HuH-7 (cell line): ENCODE data around the gene BRD9.
"Not testable (repeated sequence)": the region's sequence is repeated elsewhere in the genome, so short reads cannot be mapped to it uniquely, and the experiment has no call there.

Experiments used
- DNase-seq: peaks from one replicate; pipeline ENCODE4 v3.0.0; 2011; ENCODE audit warnings: low spot score

Gene BRD9

GRCh38 chr5:843926-844325 lies 48.7 kb downstream of the BRD9 start:
- not testable (repeated sequence) for DNase-seq

- DNase-seq, result not testable (repeated sequence)
Measured at GRCh38 chr5:843371-843770, 49.2 kb downstream of the BRD9 start.

GRCh38 chr5:842402-843221 lies 50.0 kb downstream of the BRD9 start:
- DNase-seq, result not testable (repeated sequence)

GRCh38 chr5:841531-842401 lies 50.8 kb downstream of the BRD9 start:
- DNase-seq, result not testable (repeated sequence)

- not testable (repeated sequence) for DNase-seq
Measured at GRCh38 chr5:840974-841435, 51.6 kb downstream of the BRD9 start.

GRCh38 chr5:840118-840973 lies 52.3 kb downstream of the BRD9 start:
- DNase-seq, result not testable (repeated sequence)

GRCh38 chr5:838431-838851 lies 54.2 kb downstream of the BRD9 start:
- not testable (repeated sequence) for DNase-seq

GRCh38 chr5:837621-838121 lies 54.9 kb downstream of the BRD9 start:
- not testable (repeated sequence) for DNase-seq

- not testable (repeated sequence) for DNase-seq
Measured at GRCh38 chr5:835933-836612, 56.5 kb downstream of the BRD9 start.

- not testable (repeated sequence) for DNase-seq
Measured at GRCh38 chr5:834013-834412, 58.6 kb downstream of the BRD9 start.

- DNase-seq, result not testable (repeated sequence)
Measured at GRCh38 chr5:828194-828593, 64.4 kb downstream of the BRD9 start.

GRCh38 chr5:825544-825943 lies 67.1 kb downstream of the BRD9 start:
- DNase-seq, result not testable (repeated sequence)

GRCh38 chr5:821504-821903 lies 71.1 kb downstream of the BRD9 start:
- DNase-seq, result no peak

- peak; percentile 25 for DNase-seq
Measured at GRCh38 chr5:820245-820644, 72.4 kb downstream of the BRD9 start.

- DNase-seq, result no peak
Measured at GRCh38 chr5:819078-819477, 73.5 kb downstream of the BRD9 start.

GRCh38 chr5:816176-816575 lies 76.4 kb downstream of the BRD9 start:
- DNase-seq, result no peak

- DNase-seq, result no peak
Measured at GRCh38 chr5:815449-815848, 77.2 kb downstream of the BRD9 start.
